GM19452 (cell line): ENCODE measurements around the gene ARHGAP8.

Experiments used
- ATAC-seq: cut with Tn5 transposase; IDR thresholded peaks from one replicate; pipeline ENCODE4 v1.9.1; 2021; ENCODE audit not compliant: unreplicated experiment

ARHGAP8 gene

GRCh38 chr22:44764974-44765373, 12.6 kb downstream of the ARHGAP8 start:
- no peak for ATAC-seq

- ATAC-seq: no peak
Measured at GRCh38 chr22:44765571-44766285, 13.4 kb downstream of the ARHGAP8 start.

- ATAC-seq: no peak
Measured at GRCh38 chr22:44773082-44773481, 20.7 kb downstream of the ARHGAP8 start.

- ATAC-seq: no peak
Measured at GRCh38 chr22:44775862-44776261, 23.5 kb downstream of the ARHGAP8 start.

DNA sequence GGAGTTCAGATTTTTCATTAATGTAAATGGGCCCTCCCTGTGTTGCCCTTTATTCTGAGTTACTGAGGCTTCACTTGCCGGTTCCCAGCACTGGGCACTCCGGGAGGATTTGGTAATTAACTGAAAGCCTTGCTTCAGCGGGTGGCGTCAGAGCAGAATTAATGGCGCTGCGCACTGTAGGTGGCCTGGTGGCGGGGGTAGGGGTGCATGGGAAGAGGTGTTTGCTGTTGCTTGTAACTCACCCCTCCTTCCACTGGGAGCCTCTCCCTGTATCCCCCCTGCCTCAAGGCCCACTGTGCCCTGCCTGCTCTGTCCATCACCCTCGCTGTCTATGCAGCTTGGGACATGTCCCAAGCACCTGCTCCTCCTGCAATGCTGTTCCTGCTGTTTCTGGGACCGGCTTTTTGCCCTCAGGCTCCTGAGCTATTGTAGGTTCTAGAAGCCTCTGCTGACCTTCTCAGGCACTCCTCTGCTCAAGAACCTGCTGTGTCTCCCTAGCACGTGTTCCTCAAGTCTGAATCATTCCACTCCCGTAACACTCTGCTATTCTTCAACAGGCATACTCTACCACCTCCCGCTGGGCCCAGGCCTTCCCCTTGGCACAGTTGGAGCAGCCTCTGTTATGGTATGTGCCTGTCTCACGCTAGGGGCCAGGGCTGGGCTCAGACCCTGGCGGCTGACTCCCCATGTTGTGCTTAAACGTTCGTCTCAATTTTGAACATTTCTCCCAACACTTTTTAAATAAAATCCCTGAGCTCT, 24.4 kb downstream of the ARHGAP8 start:
- no peak for ATAC-seq

DNA sequence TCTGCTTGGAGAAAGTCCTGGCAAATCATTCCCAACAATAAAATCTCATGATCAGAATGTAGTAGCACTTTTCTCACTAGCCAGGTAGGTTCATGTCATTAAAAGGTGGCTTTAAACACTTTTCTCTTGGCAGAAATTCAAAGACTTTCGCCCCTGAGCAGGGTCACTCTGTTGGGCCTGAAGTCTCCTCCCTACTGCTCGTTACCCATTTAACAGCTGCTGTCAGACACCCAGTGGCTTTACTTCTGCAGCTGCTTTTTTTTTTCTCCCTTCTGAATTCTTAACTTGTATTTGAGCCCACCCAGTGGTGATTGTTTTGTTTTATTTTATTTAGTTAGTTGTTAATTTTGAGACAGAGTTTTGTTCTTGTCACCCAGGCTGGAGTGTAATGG, 25.0 kb downstream of the ARHGAP8 start:
- ATAC-seq: no peak

- no peak for ATAC-seq
Measured at GRCh38 chr22:44780876-44781449, 28.6 kb downstream of the ARHGAP8 start.

GRCh38 chr22:44782363-44782963, 30.1 kb downstream of the ARHGAP8 start:
- ATAC-seq: no peak

GRCh38 chr22:44783091-44783490, 30.7 kb downstream of the ARHGAP8 start:
- no peak for ATAC-seq

- ATAC-seq: no peak
Measured at GRCh38 chr22:44783581-44783980, 31.2 kb downstream of the ARHGAP8 start.

DNA sequence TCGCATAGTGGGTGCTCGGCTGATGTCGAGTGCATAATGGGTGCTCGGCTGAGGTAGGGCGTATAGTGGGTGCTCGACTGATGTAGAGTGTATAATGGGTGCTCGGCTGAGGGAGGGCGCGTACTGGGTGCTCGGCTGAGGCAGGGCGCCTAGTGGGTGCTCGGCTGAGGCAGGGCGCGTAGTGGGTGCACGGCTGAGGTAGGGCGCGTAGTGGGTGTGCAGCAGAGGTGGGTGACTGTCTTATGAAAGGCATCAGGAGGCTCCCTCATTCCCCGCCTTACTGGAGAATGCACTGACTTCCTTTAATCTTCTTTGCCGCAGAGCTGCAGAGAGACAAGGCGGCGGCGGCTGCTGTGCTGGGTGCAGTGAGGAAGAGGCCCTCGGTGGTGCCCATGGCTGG, 33.8 kb downstream of the ARHGAP8 start:
- ATAC-seq: no peak

DNA sequence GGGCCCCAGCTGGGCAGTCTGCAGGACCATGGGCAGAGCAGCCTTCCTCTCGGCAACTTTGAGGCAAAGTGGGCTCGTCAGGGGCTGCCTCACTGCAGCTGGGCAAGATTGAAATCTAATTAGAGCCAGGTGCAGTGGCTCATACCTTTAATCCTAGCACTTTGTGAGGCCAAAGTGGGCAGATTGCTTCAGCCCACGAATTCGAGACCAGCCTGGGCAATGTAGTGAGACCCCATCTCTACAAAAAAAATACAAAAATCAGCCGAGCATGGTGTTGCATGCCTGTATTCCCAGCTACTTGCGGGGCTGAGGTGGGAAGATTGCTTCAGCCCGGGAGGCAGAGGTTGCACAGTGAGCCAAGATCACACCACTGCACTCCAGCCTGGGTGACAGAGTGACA, 34.2 kb downstream of the ARHGAP8 start:
- no peak for ATAC-seq

GRCh38 chr22:44787832-44788231, 35.5 kb downstream of the ARHGAP8 start:
- ATAC-seq: no peak

- no peak for ATAC-seq
Measured at GRCh38 chr22:44793106-44793505, 40.7 kb downstream of the ARHGAP8 start.

DNA sequence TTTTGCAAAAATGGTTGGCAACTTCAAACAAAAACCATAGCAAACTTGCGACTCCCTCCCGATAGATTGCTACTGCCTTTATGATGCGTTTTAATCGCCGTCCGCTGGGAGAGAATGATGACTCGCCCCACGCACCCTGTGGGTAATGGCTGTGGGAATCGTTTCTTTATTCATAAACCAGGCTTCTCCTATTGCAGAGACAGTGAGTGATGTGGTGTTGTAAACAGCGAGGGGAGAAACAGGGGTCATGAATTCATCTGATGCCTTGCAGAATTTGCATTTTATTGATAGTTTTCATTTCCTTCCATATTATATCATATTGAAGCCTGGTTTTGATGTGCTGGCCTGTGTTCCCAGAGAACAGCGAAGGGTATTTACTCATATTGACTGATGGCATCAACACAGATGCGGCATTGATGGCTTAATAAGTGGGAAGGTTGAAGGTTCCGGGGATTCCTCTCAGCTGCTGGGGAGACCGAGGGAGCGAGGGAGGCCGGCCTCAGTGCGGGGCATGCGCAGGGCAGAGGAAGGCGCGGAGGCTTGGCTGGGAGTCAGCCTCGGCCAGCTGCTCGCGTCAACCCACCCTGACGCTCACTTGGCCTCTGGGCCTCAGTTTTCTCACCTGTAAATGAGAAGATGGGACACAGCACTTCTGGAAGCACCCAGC, 41.3 kb downstream of the ARHGAP8 start:
- ATAC-seq: no peak

DNA sequence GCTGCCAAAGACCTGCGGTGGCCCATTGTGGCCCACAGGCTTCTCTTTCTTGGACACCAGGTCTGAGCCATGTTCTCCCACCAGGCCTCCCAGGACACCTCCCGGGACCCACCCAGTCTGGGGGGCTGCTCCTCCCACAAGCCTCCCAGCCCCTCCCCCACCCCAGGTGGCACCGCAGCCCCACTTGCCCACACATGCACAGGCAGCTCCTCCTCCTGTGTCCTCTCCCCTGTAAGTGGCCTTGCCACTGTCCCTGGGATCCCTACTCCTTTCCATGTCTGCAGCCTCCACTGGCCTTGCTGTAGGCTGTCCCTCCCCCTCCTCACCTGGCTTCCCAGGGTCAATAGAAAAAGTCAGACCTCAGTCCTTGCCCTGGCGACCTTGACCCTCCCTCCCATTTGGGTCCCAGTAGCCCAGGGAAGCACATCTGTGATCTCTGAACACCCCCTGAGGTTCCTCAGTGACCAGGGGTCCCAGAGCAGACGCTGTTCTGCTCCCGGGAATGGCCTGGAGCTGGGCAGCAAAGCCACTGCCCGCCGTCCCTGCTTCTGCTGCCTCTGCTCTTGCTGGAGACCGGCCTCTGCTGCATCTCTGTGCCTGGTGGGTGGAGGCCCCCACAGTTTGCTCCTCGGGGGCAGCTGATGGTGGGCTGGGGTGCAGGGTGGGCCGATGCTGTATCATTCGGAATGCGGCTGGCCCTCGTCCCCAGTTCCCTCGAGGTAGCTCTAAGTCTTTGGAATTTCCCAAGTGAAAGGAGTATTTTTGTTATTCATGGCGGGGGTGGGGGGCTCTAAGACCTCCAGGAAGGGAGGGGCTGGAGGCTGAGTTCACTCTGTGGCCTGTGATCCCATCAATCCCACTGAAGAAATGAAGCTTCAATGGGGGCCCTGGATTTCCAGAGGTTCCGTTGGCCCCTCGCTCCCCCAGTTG, 43.6 kb downstream of the ARHGAP8 start:
- no peak for ATAC-seq

DNA sequence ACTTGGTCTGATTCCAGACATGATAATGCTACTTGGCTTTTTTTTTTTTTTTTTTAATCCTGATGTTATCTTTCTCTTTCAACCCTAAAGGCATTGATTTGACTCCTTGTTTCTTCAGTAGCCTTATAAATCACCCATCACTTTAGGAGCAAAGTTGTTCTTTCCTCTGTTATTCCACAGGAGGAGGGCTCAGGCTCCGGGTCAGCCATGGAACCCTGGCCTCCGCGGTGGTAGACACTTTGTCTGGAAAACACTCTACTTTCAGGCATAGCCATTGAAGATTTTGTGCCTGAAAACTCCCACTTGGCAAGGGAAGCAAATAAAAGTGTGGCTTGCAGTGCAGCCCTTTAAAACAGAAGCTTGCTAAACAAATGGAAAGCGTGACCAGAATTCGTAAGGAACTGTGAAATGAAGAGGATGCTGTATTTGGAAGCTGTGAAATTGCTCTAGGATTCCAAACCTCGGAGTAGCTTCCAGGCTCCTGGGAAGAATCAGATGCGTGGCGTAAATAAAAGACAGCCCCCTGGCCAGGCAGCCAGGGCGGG, 44.9 kb downstream of the ARHGAP8 start:
- no peak for ATAC-seq

DNA sequence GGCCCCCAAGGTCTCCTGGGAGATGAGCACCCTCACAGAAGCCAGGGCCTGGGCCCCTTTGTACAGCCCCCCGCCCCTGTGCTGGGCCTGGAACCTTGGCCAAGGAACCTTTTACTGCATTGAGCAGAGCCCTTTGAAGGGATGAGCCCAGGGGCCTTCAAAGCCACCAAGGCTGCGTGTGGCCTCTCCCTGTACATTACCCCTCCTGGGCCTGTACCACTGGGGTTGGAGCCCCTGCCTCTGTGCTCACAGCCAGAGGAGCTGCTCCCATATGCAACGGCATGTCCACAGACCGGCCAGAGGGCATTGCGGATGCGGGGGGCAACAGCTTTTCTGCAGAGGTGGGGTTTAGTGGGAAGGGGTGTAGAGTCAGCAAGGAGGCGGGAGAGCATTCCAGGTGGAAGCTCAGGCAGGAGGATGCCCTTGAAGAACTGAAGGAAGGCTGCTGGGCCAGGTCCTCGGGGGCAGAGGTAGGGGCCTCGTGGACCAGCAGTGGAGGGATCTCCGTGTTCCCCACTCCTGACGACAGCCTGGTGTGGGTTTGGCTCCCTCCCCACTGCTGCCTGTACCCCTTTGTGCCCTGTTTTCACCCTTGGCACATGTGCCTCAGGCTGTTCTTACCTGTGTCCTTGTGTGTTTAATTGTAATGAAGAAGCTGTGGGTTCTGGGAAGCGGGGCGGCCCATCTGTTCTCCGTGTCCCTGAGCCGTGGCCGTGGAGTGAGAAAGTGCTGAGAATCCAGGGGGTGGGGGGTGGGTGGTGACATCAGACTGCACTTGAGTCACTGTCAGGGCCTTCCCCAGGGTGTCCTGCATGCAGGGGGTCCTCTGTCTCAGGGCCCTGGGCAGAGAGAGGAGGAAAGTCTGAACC, 46.9 kb downstream of the ARHGAP8 start:
- no peak for ATAC-seq
